ENCODE results near the gene CBLB.
"Not testable (repeated sequence)": the region's sequence is repeated elsewhere in the genome, so short reads cannot be mapped to it uniquely, and the experiment has no call there.

CBLB gene

GRCh38 chr3:105729667-105730066 is 139.1 kb downstream of the CBLB start:
- no peaks in the 10 kb centered on the region for H3K4me1 ChIP-seq (ENCODE audit: insufficient read depth, low read length, poor library complexity, severe bottlenecking)
- TF ChIP-seq CTCF (conservative IDR thresholded peaks at IDR 0.05; ENCODE audit: low read length) (no peak), EZH2phosphoT487 (IDR thresholded peaks at IDR 0.05; ENCODE audit: borderline replicate concordance) (no peak)
- H3K79me2 ChIP-seq (ENCODE audit: insufficient read depth, low read length), result no peaks in the 10 kb centered on the region
- no peaks in the 10 kb centered on the region for H3F3A ChIP-seq (ENCODE audit: low read depth)
- H4K20me1 ChIP-seq (ENCODE audit: insufficient read depth, low read length, poor library complexity, severe bottlenecking), result no peaks in the 10 kb centered on the region
- H3K4me3 ChIP-seq (ENCODE audit: low read length, poor library complexity, severe bottlenecking), result no peak overlapping the region
- H3K9me3 ChIP-seq (ENCODE audit: insufficient read depth, low read depth, low read length), result no peaks in the 10 kb centered on the region
- no peaks in the 10 kb centered on the region for H3K27me3 ChIP-seq (ENCODE audit: insufficient read depth, low read length, poor library complexity, severe bottlenecking)
- no peak overlapping the region for H3K9ac ChIP-seq (ENCODE audit: low read depth, low read length, poor library complexity, severe bottlenecking)
- H3K9me2 ChIP-seq (replicated peaks; ENCODE audit: low read depth, low read length), result no peaks in the 10 kb centered on the region
- H3K36me3 ChIP-seq (ENCODE audit: insufficient read depth, low read length), result no peaks in the 10 kb centered on the region
- H3K4me2 ChIP-seq (ENCODE audit: low read depth, low read length, poor library complexity, severe bottlenecking), result no peak overlapping the region
- no peak overlapping the region for H2AFZ ChIP-seq (ENCODE audit: low read length)

GRCh38 chr3:105728771-105729312 is 140.0 kb downstream of the CBLB start:
- Histone ChIP-seq H3K36me3 (ENCODE audit: insufficient read depth, low read length) (no peaks in the 10 kb centered on the region), H3F3A (ENCODE audit: low read depth) (no peaks in the 10 kb centered on the region), H3K9me2 (replicated peaks; ENCODE audit: low read depth, low read length) (no peaks in the 10 kb centered on the region), H3K4me3 (ENCODE audit: low read length, poor library complexity, severe bottlenecking) (no peak overlapping the region), H3K27me3 (ENCODE audit: insufficient read depth, low read length, poor library complexity, severe bottlenecking) (no peaks in the 10 kb centered on the region), H2AFZ (ENCODE audit: low read length) (no peak overlapping the region), H4K20me1 (ENCODE audit: insufficient read depth, low read length, poor library complexity, severe bottlenecking) (no peaks in the 10 kb centered on the region), H3K9ac (ENCODE audit: low read depth, low read length, poor library complexity, severe bottlenecking) (no peak overlapping the region), H3K79me2 (ENCODE audit: insufficient read depth, low read length) (no peaks in the 10 kb centered on the region), H3K4me2 (ENCODE audit: low read depth, low read length, poor library complexity, severe bottlenecking) (no peak overlapping the region), H3K4me1 (ENCODE audit: insufficient read depth, low read length, poor library complexity, severe bottlenecking) (no peaks in the 10 kb centered on the region), H3K9me3 (ENCODE audit: insufficient read depth, low read depth, low read length) (no peaks in the 10 kb centered on the region)
- TF ChIP-seq EZH2phosphoT487 (IDR thresholded peaks at IDR 0.05; ENCODE audit: borderline replicate concordance) (no peak), CTCF (conservative IDR thresholded peaks at IDR 0.05; ENCODE audit: low read length) (no peak)

GRCh38 chr3:105727036-105727435 is 141.8 kb downstream of the CBLB start:
- not testable (repeated sequence) for H3K9ac ChIP-seq (ENCODE audit: low read depth, low read length, poor library complexity, severe bottlenecking); H3K9me2 ChIP-seq (replicated peaks; ENCODE audit: low read depth, low read length); H3K79me2 ChIP-seq (ENCODE audit: insufficient read depth, low read length); H4K20me1 ChIP-seq (ENCODE audit: insufficient read depth, low read length, poor library complexity, severe bottlenecking); H2AFZ ChIP-seq (ENCODE audit: low read length); H3K4me3 ChIP-seq (ENCODE audit: low read length, poor library complexity, severe bottlenecking); H3F3A ChIP-seq (ENCODE audit: low read depth); H3K4me2 ChIP-seq (ENCODE audit: low read depth, low read length, poor library complexity, severe bottlenecking); H3K27me3 ChIP-seq (ENCODE audit: insufficient read depth, low read length, poor library complexity, severe bottlenecking); H3K9me3 ChIP-seq (ENCODE audit: insufficient read depth, low read depth, low read length); H3K4me1 ChIP-seq (ENCODE audit: insufficient read depth, low read length, poor library complexity, severe bottlenecking); H3K36me3 ChIP-seq (ENCODE audit: insufficient read depth, low read length)

- peaks cover 6% of the 10 kb centered on the region; the same call in 1 of the 2 replicates for H3K36me3 ChIP-seq (ENCODE audit: insufficient read depth, low read length)
- no peak overlapping the region for H3K4me3 ChIP-seq (ENCODE audit: low read length, poor library complexity, severe bottlenecking)
- no peak overlapping the region for H3K4me2 ChIP-seq (ENCODE audit: low read depth, low read length, poor library complexity, severe bottlenecking)
- no peaks in the 10 kb centered on the region for H4K20me1 ChIP-seq (ENCODE audit: insufficient read depth, low read length, poor library complexity, severe bottlenecking)
- H3K4me1 ChIP-seq (ENCODE audit: insufficient read depth, low read length, poor library complexity, severe bottlenecking), result peaks cover 5% of the 10 kb centered on the region
- H3F3A ChIP-seq (ENCODE audit: low read depth), result no peaks in the 10 kb centered on the region
- no peak overlapping the region for H3K9ac ChIP-seq (ENCODE audit: low read depth, low read length, poor library complexity, severe bottlenecking)
- no peaks in the 10 kb centered on the region for H3K27me3 ChIP-seq (ENCODE audit: insufficient read depth, low read length, poor library complexity, severe bottlenecking)
- H2AFZ ChIP-seq (ENCODE audit: low read length), result no peak overlapping the region
- no peaks in the 10 kb centered on the region for H3K79me2 ChIP-seq (ENCODE audit: insufficient read depth, low read length)
- no peaks in the 10 kb centered on the region for H3K9me2 ChIP-seq (replicated peaks; ENCODE audit: low read depth, low read length)
- no peaks in the 10 kb centered on the region for H3K9me3 ChIP-seq (ENCODE audit: insufficient read depth, low read depth, low read length)
- TF ChIP-seq EZH2phosphoT487 (IDR thresholded peaks at IDR 0.05; ENCODE audit: borderline replicate concordance) (no peak), CTCF (conservative IDR thresholded peaks at IDR 0.05; ENCODE audit: low read length) (no peak)
Observed at GRCh38 chr3:105722943-105723556, 145.8 kb downstream of the CBLB start.
